ENCODE data around the gene CELA3B.
"Not testable (repeated sequence)": the region's sequence is repeated elsewhere in the genome, so short reads cannot be mapped to it uniquely, and the experiment has no call there.

The CELA3B gene

GRCh38 chr1:21976703-21977239, at the start of gene CELA3B:
CELA3B (plus strand) TSS chr1:21977022; CDS start chr1:21977040, 18 bp downstream.
- not testable (repeated sequence) for DNase-seq (ENCODE audit: low read depth); H3K4me3 ChIP-seq (ENCODE audit: low read depth, low read length)

- no peak for DNase-seq (ENCODE audit: low read depth)
- H3K4me3 ChIP-seq (ENCODE audit: low read depth, low read length): no peak overlapping the region
These were observed 49.1 kb upstream of the CELA3B start for GRCh38 chr1:21927533-21928237.

DNA sequence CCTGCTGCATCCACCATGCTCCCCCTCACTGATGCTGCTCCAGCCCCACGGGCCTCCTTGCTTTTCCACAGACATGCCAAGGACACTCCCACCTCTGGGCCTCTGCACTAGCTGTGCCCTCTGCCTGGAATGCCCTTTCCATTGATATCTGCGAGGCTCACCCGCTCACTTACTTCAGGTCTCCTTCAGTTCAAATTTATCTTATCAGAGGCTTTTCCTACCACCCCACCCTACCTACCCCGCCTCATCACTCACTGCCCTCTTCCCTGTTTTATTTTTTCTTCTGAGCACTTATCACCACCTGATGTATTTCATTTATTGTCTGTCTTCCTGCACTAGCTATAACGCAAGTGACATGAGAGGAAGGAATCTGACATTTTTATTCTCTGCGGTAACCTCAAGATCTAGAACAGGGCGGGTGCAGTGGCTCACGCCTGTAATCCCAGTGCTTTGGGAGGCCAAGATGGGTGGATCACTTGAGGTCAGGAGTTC, 46.7 kb upstream of the CELA3B start:
- no peak for DNase-seq (ENCODE audit: low read depth)

GRCh38 chr1:21930629-21931170, 46.1 kb upstream of the CELA3B start:
- no peak for DNase-seq (ENCODE audit: low read depth)
- H3K4me3 ChIP-seq (ENCODE audit: low read depth, low read length): no peak overlapping the region

More for the DNA sequence above, 46.7 kb upstream of the CELA3B start:
- H3K4me3 ChIP-seq (ENCODE audit: low read depth, low read length): no peak overlapping the region

GRCh38 chr1:21931171-21932093, 45.4 kb upstream of the CELA3B start:
- peak overlapping the region; percentile 5 for H3K4me3 ChIP-seq (ENCODE audit: low read depth, low read length)
- peak; percentile 65 for DNase-seq (ENCODE audit: low read depth)

- DNase-seq (ENCODE audit: low read depth): peak; percentile 74
- no peak overlapping the region for H3K4me3 ChIP-seq (ENCODE audit: low read depth, low read length)
These were observed 44.7 kb upstream of the CELA3B start for GRCh38 chr1:21932127-21932526.

DNA sequence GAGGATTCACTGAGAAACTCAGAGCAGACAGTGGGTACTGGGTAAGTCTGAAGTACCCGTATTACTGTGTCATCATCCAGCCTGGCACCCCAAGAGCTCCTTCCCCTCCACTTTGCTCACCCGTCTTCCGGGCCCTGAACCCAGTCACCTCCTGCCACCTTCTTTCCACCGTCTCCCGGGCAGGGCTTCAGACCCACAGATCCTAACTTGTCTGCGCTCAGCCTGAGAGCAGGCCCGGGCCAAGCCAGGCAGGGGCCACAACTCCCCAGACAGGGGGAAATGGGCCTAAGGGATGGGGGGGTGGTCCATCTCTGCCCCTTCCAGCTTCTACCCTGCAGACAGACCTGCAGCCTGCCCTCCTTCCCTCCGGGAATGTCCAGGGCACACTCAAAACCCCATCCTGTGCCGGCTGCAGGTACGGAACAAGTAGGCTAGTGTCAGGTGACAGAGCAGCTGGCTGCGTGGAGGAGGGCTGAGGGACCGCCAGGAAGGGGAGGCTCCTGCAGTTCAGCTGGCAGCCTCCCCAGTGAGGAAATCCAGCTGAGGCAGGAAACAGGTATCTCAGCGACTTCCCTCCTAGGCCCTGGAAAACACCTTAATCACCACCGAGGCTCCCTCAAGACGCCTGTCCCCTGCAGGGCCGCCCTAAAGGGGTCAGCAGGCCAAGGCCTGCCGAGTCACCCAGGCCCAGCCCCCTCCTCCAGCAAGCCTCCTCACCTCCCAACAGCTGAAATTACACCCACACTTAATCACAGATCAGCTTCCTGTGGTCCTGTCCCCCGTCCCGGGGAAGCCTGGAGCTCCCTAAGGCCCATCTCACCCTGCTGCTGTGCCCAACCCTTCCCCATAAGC, 43.2 kb upstream of the CELA3B start:
- peak overlapping the region; percentile 34 for H3K4me3 ChIP-seq (ENCODE audit: low read depth, low read length)

DNA sequence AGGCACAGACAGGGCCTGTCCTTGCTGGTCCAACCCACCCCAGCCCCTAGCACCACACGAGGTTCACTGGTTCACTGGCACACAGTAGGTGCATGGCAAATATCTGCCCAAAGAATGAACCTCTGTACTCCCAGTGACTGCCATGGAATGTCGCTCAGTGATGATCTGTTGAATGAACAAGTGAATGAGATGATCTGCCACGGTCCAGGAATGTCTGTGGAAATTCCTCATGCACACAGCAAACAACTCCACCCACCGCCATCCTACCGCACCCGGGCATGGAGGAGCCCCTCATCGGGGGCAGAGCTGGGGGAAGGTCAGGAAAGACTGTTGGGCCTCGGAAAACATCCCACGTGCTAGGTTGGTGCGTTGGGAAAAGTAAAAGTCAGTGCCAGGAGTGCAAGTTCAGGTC, 41.4 kb upstream of the CELA3B start:
- H3K4me3 ChIP-seq (ENCODE audit: low read depth, low read length): peak overlapping the region; percentile 90

More for the DNA sequence above, 43.2 kb upstream of the CELA3B start:
- no peak for DNase-seq (ENCODE audit: low read depth)

DNA sequence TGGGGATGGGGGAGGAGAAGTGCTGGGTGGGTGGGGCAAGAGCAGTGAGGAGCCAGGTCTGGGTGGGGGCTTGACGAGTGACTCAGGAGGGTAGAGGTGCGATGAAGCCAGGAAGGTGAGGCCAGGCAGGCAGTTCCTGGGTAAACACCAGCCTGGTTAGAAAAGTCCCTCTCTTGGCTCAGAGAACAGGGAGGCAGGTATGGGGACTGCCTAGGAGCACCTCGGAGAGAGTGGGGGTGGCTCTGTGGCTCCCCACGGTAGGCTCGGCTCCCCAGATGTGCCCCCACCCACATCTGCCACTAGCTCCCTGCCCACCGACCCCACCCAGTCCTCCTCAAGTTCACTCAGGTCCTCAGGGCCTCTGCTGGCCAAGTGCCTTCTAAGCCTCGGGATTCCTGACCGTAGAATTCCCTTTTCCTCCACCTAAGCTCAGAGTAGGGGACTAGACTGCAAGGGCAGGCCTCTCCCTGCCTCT, 40.9 kb upstream of the CELA3B start:
- DNase-seq (ENCODE audit: low read depth): no peak
- H3K4me3 ChIP-seq (ENCODE audit: low read depth, low read length): peak overlapping the region; percentile 90

More for the DNA sequence above, 41.4 kb upstream of the CELA3B start:
- no peak for DNase-seq (ENCODE audit: low read depth)

DNA sequence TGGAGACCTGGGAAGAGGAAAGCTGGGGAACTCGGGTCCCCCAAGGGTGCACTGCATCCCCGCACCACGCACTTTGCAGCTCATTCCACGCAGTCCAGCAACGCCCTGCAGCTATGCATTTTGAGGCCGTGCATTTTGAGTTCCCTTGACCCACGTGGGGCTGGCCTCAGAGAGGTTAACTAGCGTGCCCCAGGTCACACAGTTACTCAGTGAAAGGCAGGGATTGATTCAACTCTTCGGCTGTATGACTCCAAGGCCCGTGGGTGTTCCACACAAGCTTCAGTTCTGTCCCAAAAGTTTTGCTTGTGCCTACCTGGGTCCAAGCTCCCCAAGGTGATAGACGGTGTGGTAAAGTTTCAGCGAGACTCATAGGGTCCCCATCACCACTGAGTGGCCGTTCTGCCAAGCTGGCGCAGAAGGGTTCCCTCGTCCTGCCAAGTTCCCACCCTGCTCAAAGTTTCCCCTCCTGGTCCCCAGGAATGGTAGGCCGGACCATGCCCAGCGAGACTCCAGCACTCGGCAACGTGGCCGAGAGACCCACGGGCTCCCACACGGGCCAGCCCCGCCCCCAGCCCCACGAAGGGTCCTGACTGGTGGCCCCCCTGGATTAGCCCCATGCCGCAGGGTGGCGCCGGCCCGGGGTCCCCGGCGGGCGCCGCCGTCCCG, 40.3 kb upstream of the CELA3B start:
- peak overlapping the region; percentile 90 for H3K4me3 ChIP-seq (ENCODE audit: low read depth, low read length)
- DNase-seq (ENCODE audit: low read depth): no peak

DNA sequence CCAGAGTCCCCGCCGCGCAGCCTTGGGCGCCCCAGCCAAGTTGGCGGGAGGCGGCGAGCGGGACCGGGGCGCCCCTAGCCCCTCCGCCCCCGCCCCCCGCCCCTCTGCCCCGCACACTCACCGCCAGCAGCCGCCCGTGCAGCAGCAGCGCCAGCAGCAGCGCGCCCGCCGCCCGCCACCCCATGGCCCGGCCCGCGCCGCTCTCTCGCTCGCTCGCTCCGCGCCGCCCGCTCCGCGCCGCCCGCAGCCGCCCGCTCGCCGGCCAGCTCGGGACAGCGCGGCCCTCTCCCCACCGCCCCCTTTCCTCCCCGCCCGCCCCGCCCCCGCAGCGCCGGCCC, 39.8 kb upstream of the CELA3B start, which contains the start of gene HSPG2:
Gene HSPG2 (minus strand): TSS at position 277 of the 338 bp plus-strand sequence. CDS start 93 bp downstream, at position 184.
- peak within 1 kb of the TSS; percentile 90 for H3K4me3 ChIP-seq (ENCODE audit: low read depth, low read length)
- no peak for DNase-seq (ENCODE audit: low read depth)

DNA sequence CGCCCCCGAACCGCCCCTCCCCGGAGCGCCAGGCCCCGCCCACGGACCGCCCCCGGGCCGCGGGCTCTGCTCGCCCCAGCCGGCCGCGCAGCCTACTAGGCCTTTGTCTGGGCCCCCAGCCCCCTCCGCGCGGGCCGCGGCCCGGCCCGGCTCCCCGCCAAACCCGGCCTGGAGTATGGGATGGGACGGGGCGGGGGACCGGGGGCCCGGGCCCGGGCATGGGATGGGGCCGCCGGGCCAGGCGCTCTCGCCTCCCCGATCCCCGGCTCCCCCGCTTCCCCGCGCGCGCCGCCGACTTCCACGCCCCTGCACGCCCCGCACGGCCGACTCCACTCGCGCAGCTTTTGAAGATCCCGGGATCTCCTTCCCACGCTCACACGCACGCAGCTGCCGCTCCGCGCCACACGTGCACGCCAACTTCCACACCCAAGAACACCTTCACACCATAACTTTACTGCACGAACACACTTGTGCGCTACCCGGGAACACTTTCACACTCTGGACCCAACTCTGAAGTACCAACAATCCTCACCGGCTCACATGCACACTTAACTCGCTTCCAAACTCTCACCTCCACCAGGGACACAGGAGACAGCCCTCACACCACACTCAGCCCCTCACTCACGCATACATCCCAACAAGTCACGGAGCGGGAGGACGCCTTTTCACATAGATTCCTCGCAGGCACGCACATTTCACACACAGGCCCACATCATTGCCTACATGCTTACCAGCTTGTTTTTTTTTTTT, 39.3 kb upstream of the CELA3B start:
- H3K4me3 ChIP-seq (ENCODE audit: low read depth, low read length): peak overlapping the region; percentile 26

GRCh38 chr1:21938732-21939538, 37.9 kb upstream of the CELA3B start:
- no peak for DNase-seq (ENCODE audit: low read depth)
- no peak overlapping the region for H3K4me3 ChIP-seq (ENCODE audit: low read depth, low read length)

More for the DNA sequence above, 39.3 kb upstream of the CELA3B start:
- no peak for DNase-seq (ENCODE audit: low read depth)

DNA sequence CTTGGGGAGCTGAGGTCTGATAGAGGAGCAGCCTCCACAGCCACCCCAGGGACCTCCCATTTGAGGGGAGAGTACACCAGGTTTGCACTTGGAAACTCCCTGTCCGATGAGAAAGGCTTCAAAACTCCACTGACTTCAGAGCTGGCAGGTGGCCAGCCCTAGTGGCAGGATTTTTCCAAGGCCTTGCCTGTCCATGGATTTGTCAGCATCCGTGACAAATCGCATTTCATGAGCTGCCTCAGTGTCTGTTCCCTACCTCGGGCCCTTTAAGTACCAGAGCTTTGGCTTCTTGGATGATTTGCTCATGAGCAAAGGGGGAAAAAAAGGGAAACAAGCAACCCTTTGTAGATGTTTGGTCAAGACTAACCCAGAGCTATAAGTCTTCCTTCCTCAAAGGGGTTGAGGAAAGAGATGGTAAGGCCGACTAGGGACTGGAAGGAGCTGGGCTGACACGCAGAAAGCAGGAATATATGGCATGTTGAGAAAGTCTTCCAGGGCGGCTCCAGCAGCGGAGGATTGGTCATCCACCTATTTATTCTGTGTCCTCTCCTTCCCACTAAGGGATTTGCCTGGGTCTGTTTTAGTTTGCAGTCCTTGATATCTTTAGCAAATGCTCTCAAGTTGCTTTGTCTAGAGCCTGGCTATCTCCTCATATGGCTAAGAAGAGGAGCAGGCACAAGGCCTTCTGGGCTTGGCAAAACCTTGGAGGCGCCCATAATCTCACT, 37.0 kb upstream of the CELA3B start:
- no peak overlapping the region for H3K4me3 ChIP-seq (ENCODE audit: low read depth, low read length)
- DNase-seq (ENCODE audit: low read depth): peak; percentile 94

DNA sequence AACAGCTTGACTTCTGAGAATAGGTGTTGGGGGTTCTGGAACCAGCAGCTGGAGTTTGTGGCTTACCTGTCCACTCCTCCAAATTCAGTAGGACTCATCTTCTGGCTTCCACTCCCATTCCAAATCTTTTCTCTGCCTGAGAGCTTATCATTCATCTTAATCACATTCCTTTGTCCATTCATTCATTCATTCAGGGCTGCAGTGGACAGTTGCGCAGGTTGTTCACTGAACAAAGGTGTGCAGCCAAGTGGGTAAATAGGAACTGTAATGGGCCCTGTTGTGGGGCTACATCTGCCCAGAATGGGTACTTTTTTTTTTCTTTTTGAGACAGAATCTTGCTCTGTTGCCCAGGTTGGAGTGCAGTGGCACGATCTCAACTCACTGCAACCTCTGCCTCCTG, 36.3 kb upstream of the CELA3B start:
- DNase-seq (ENCODE audit: low read depth): no peak
- H3K4me3 ChIP-seq (ENCODE audit: low read depth, low read length): no peak overlapping the region

DNA sequence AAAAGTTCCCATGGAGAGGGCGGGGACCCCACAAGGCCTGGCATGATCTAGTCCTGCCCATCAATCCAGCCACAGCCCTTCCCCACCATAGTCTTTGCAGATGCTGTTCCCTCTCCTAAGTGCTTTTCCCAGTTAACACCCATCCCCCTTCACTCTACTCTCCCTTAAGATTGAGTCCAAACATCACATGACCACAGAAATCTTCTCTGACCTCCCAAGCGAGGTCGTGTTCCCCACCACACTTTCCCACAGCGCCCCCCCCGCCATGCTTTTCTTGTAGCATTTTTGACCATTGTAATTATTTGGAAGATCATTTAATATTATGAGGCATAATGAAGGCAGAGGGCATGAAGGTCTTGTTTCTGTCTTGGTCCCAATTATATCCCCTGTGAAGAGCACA, 35.5 kb upstream of the CELA3B start:
- DNase-seq (ENCODE audit: low read depth): no peak
- H3K4me3 ChIP-seq (ENCODE audit: low read depth, low read length): no peak overlapping the region

All from skeletal muscle cell (primary cell).